C4-2B (cell line): ENCODE measurements around the gene CDCA7L.

ENCODE experiments used
- ZFX ChIP-seq: fragments of 450-650 bp; IDR thresholded peaks from 2 replicates; pipeline ENCODE4 v1.6.1; 2017
- TF ChIP-seq, protein P1 (sequence below): fragments of 450-650 bp; conservative IDR thresholded peaks from 2 replicates; pipeline ENCODE4 v1.5.1; 2017; ENCODE audit warnings: mild to moderate bottlenecking

DNA sequence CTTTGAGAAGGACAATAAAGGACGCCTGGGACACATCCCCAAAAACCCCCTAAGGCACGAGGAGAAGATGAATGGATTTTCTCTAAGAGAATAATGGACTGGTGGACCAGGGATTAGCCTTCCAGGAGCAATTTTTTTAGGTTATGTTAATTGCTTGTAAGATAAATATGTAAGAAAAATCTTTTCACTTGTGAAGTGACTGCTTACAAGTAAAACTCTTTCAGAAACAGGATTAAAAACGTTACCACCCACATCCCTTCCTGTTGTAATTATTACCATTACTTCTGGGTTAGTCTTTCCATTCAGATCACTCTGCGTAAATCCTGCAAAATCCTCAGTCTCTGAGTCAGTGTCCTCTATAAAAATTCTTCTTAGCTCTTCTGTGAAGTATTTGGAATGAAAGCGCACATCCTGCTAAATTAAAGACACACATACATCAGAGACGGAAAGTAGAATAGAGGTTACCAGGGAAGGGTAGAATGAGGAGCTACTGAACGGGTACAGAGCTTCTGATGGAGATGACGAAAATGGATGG is 34.3 kb downstream of the CDCA7L start:
- TF ChIP-seq, protein P1, sequence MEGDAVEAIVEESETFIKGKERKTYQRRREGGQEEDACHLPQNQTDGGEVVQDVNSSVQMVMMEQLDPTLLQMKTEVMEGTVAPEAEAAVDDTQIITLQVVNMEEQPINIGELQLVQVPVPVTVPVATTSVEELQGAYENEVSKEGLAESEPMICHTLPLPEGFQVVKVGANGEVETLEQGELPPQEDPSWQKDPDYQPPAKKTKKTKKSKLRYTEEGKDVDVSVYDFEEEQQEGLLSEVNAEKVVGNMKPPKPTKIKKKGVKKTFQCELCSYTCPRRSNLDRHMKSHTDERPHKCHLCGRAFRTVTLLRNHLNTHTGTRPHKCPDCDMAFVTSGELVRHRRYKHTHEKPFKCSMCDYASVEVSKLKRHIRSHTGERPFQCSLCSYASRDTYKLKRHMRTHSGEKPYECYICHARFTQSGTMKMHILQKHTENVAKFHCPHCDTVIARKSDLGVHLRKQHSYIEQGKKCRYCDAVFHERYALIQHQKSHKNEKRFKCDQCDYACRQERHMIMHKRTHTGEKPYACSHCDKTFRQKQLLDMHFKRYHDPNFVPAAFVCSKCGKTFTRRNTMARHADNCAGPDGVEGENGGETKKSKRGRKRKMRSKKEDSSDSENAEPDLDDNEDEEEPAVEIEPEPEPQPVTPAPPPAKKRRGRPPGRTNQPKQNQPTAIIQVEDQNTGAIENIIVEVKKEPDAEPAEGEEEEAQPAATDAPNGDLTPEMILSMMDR, result no peak
- TF ChIP-seq ZFX, result no peak
